ENCODE results near the gene ACIN1. TPM values are rescaled to one million over a fixed set of nuclear protein-coding genes. Genes with fewer than 3 reads are reported as not detected.

Gene ACIN1
- total RNA-seq, 2 donors from 2014 or later, result 314 to 367 TPM

DNA sequence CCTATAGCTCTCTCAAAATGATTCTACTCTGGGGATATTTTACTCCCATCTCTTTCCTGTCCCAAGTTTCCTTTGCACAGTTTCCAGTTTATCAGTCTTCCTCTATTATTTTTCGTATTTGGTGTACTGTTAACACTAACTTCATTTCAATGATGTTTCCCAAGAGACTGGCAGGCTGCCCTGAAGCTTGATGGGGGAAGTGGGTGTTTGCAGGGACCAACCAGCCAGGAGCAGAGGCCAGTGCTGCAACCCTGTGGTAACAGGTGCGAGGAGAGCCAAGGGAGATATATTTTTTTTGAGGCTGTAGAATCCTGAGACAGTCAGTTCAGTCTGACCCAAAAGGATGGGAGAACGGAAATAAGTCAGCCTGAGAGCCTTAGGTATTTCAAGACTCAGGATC is 35.9 kb upstream of the ACIN1 start:
- Mint-ChIP-seq H3K9me3 (no peaks in the 10 kb centered on the region), H3K27ac (no peak overlapping the region)
- H3K4me3 ChIP-seq (ENCODE audit: low read length), result no peak overlapping the region

DNA sequence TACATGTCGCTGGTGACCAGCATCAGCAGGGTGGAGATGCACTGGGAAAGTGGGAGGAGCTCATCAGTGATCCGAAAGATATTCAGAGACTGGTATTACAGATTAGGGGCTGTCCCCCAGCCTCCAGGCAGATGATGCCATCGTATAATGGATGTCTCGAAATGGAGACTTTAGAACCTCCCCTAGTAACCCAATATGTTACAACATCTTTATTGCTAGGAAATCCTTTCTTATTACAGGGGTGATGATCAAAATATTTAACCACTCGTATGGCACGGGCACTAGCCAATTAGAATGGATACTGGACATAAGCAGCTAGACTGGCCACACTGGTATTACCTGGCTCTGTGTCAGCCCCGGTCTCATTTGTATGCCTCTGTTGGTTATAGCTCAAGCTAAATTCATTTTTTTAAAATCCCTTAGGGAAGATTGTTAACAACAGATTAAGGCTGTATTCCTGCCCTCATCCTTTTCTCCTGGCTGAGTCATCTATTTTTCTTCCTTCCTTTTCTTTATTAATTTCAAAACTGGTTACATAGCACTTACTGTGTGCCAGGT is 34.9 kb upstream of the ACIN1 start:
- Histone ChIP-seq H3K9ac (ENCODE audit: extremely low read depth, low read length, poor library complexity, severe bottlenecking) (no peak overlapping the region), H3K27me3 (ENCODE audit: control insufficient read depth, insufficient read depth, low read length, poor library complexity, severe bottlenecking) (no peaks in the 10 kb centered on the region), H3K4me1 (ENCODE audit: control insufficient read depth, insufficient read depth, low read length) (no peaks in the 10 kb centered on the region), H3K27ac (ENCODE audit: low read depth, low read length) (no peak overlapping the region), H3K36me3 (ENCODE audit: control insufficient read depth, insufficient read depth, low read length) (no peaks in the 10 kb centered on the region), H3K4me3 (ENCODE audit: low read length) (no peak overlapping the region), H3K9me3 (ENCODE audit: control insufficient read depth, low read length) (no peaks in the 10 kb centered on the region)
- Mint-ChIP-seq H3K9me3 (no peaks in the 10 kb centered on the region), H3K4me1 (peaks cover 6% of the 10 kb centered on the region), H3K27me3 (ENCODE audit: insufficient read depth) (no peaks in the 10 kb centered on the region), H3K27ac (no peak overlapping the region), H3K36me3 (ENCODE audit: low read depth) (peaks cover 7% of the 10 kb centered on the region), H3K4me3 (no peak overlapping the region)
- no peak for DNase-seq
- TF ChIP-seq, protein P1, sequence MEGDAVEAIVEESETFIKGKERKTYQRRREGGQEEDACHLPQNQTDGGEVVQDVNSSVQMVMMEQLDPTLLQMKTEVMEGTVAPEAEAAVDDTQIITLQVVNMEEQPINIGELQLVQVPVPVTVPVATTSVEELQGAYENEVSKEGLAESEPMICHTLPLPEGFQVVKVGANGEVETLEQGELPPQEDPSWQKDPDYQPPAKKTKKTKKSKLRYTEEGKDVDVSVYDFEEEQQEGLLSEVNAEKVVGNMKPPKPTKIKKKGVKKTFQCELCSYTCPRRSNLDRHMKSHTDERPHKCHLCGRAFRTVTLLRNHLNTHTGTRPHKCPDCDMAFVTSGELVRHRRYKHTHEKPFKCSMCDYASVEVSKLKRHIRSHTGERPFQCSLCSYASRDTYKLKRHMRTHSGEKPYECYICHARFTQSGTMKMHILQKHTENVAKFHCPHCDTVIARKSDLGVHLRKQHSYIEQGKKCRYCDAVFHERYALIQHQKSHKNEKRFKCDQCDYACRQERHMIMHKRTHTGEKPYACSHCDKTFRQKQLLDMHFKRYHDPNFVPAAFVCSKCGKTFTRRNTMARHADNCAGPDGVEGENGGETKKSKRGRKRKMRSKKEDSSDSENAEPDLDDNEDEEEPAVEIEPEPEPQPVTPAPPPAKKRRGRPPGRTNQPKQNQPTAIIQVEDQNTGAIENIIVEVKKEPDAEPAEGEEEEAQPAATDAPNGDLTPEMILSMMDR (conservative IDR thresholded peaks at IDR 0.05), result no peak
- 93 to 97% methylated on average over 6 to 7 of the region's 7 CpGs for WGBS, 2 experiments (ENCODE audit: insufficient coverage in 1 of 2, insufficient read length in 1 of 2)

More for the DNA sequence above, 35.9 kb upstream of the ACIN1 start:
- Histone ChIP-seq H3K27ac (ENCODE audit: low read depth, low read length) (no peak overlapping the region), H3K9me3 (ENCODE audit: control insufficient read depth, low read length) (no peaks in the 10 kb centered on the region), H3K27me3 (ENCODE audit: control insufficient read depth, insufficient read depth, low read length, poor library complexity, severe bottlenecking) (no peaks in the 10 kb centered on the region), H3K9ac (ENCODE audit: extremely low read depth, low read length, poor library complexity, severe bottlenecking) (no peak overlapping the region), H3K4me1 (ENCODE audit: control insufficient read depth, insufficient read depth, low read length) (no peaks in the 10 kb centered on the region), H3K36me3 (ENCODE audit: control insufficient read depth, insufficient read depth, low read length) (no peaks in the 10 kb centered on the region)
- Mint-ChIP-seq H3K4me3 (no peak overlapping the region), H3K36me3 (ENCODE audit: low read depth) (peaks cover 7% of the 10 kb centered on the region), H3K27me3 (ENCODE audit: insufficient read depth) (no peaks in the 10 kb centered on the region), H3K4me1 (peaks cover 3% of the 10 kb centered on the region)
- TF ChIP-seq, protein P1 (conservative IDR thresholded peaks at IDR 0.05), result no peak
- 84 to 92% methylated on average over 2 to 3 of the region's 3 CpGs for WGBS, 2 experiments (ENCODE audit: insufficient coverage in 1 of 2, insufficient read length in 1 of 2)
- no peak for DNase-seq

DNA sequence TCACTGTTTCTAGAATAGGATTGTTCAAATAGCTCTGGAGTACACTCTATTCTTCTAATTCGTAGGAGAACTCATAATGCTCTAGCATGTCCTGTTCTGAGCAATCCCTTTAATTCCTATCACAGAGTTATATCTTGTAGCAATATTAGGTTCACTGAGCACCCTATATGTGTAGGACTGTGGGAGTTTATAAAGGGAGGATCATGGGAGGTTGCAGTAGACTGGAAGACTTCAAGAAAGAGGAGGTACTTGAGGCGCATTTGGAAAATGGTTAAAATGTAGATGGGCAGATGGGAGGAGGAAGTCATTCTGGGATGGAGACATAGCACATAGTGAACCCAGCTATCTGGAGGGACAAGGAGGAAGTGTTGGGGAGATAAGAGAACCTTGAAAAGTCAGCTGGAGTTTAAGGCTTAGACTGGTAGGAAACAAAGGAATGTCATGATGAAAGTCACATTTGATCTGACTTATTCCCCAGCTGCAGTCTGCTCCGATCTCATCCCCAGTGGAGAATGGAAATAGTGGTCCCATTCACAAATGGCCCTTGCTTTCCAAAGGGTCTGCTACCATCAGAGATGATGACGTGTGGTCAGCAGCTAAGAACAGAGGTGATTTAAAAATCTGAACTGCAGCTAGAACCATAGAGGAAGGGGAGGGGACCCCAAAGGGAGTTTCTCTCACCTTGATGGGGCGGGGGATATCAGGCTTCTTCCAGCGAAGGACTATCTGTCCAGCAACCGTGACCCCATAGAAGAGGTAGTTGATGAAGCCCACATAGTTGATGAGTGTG is 34.2 kb upstream of the ACIN1 start:
- Mint-ChIP-seq H3K36me3 (ENCODE audit: low read depth) (peaks cover 7% of the 10 kb centered on the region), H3K27me3 (ENCODE audit: insufficient read depth) (no peaks in the 10 kb centered on the region), H3K27ac (no peak overlapping the region), H3K9me3 (no peaks in the 10 kb centered on the region), H3K4me3 (no peak overlapping the region), H3K4me1 (peaks cover 9% of the 10 kb centered on the region)
- DNase-seq, result no peak
- no peak overlapping the region for H3K4me3 ChIP-seq (ENCODE audit: low read length)
- H3K36me3 ChIP-seq (ENCODE audit: control insufficient read depth, insufficient read depth, low read length), result no peaks in the 10 kb centered on the region
- H3K9ac ChIP-seq (ENCODE audit: extremely low read depth, low read length, poor library complexity, severe bottlenecking), result no peak overlapping the region
- no peaks in the 10 kb centered on the region for H3K27me3 ChIP-seq (ENCODE audit: control insufficient read depth, insufficient read depth, low read length, poor library complexity, severe bottlenecking)
- H3K4me1 ChIP-seq (ENCODE audit: control insufficient read depth, insufficient read depth, low read length), result no peaks in the 10 kb centered on the region
- no peaks in the 10 kb centered on the region for H3K9me3 ChIP-seq (ENCODE audit: control insufficient read depth, low read length)
- H3K27ac ChIP-seq (ENCODE audit: low read depth, low read length), result no peak overlapping the region
- TF ChIP-seq, protein P1 (conservative IDR thresholded peaks at IDR 0.05), result no peak
- WGBS, 2 experiments (ENCODE audit: insufficient coverage in 1 of 2, insufficient read length in 1 of 2), result 94 to 100% methylated on average over 7 of the region's 7 CpGs

All from endodermal cell (in vitro differentiated cells).